T-helper 17 cell (primary cell): ENCODE data around the gene TCTA. TPM values are rescaled to one million over a fixed set of nuclear protein-coding genes. Genes with fewer than 3 reads are reported as not detected.

ENCODE experiments used
- ATAC-seq: fragments of 150-1000 bp; cut with Tn5 transposase; 2 replicates; pipeline ENCODE4 v1.10.0; 2021; ENCODE audit warnings: mild to moderate bottlenecking, moderate library complexity
- DNase-seq, 3 donors: peaks; one replicate each; pipeline versions ENCODE4 v3.0.0 to v3.0.0-alpha.2; 2020 to 2021
- H3K9me3 ChIP-seq: one replicate; pipeline ENCODE4 v1.7.0; 2013; ENCODE audit warnings: low read length, mild to moderate bottlenecking; ENCODE audit not compliant: control insufficient read depth, poor library complexity, severe bottlenecking
- H3K27ac Mint-ChIP-seq: one replicate; pipeline ENCODE4 v1.8.0; 2022; ENCODE audit warnings: mild to moderate bottlenecking, moderate library complexity, mixed read lengths
- H3K27me3 Mint-ChIP-seq: one replicate; pipeline ENCODE4 v1.8.0; 2022; ENCODE audit warnings: mixed read lengths
- H3K36me3 Mint-ChIP-seq: one replicate; pipeline ENCODE4 v1.8.0; 2022; ENCODE audit warnings: low read depth, mixed read lengths
- H3K4me1 Mint-ChIP-seq: one replicate; pipeline ENCODE4 v1.8.0; 2022; ENCODE audit warnings: mild to moderate bottlenecking, mixed read lengths
- H3K4me3 Mint-ChIP-seq: one replicate; pipeline ENCODE4 v1.8.0; 2022; ENCODE audit warnings: mild to moderate bottlenecking, moderate library complexity, mixed read lengths
- total RNA-seq, 4 donors: library from RNA in 2 of 4; stranded (reverse) in 2 of 4; gene quantifications; one replicate each; pipeline ENCODE4 v1.2.3 and lab custom pipeline; 2022 to 2026

Gene TCTA, protein sequence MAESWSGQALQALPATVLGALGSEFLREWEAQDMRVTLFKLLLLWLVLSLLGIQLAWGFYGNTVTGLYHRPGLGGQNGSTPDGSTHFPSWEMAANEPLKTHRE
- 10 to 100 TPM; 23.4 to 27.0 TPM for total RNA-seq
- total RNA-seq (lab: John Stamatoyannopoulos, UW), result 21.1 to 31.7 reads per million in 2 donors

DNA sequence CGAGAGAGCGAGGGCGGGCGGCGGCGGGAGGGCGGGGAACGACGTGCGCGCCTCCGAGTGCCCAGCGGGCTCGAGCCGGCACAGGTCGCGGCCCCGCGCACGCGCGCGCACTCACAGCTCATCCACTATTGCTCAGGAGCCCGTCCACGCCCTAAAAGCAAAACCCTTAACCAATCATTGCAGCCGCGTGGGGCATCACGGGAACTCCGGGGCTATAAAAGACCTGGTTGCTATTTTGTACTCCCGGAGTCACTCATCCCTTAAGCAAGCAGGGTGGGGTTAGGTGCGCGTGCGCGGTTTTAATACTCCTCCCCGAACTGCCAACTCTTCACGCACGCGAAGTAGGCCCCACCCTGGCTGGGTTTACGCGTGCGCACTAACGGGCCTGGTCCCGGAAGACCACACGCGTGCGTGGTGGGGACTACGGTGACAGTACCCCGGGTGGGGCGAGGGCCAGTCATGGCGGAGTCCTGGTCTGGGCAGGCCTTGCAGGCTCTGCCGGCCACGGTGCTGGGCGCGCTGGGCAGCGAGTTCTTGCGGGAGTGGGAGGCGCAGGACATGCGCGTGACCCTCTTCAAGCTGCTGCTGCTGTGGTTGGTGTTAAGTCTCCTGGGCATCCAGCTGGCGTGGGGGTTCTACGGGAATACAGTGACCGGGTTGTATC, at the start of gene TCTA, which contains the start of gene RHOA:
Gene TCTA (plus strand): TSS at position 456 of the 664 bp plus-strand sequence. CDS start 4 bp downstream, at position 460.
Gene RHOA (minus strand): TSS at position 9 of the 664 bp plus-strand sequence. CDS start 36,387 bp downstream, outside the sequence.
- Mint-ChIP-seq H3K27ac (peak within 1 kb of the TSS; percentile 99), H3K36me3 (peaks cover 2% of the 10 kb centered on the region), H3K4me1 (peaks cover 56% of the 10 kb centered on the region), H3K4me3 (peak within 1 kb of the TSS; percentile 91), H3K27me3 (no peaks in the 10 kb centered on the region)
- no peaks in the 10 kb centered on the region for H3K9me3 ChIP-seq
- peak; percentile 96 to 98 (median 98) for DNase-seq
- peak; percentile 86 for ATAC-seq

DNA sequence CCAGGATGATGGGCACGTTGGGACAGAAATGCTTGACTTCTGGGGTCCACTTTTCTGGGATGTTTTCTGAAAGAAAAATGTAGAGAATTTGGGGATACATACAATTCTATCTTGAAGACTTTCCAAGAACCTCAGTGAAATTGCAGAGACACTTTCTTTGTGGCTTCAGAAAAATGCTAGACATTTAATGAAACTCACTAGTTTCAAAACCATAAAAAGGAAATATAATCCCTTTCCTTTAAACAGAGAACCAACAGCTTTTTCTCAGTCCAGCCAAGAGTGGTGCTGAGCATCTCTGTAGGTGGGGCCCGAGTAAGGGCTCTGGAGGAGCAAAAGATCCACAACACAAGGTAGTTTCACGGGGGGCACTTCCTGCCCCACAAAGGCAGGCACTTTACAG, 49.7 kb upstream of the TCTA start:
- ATAC-seq, result no peak
- DNase-seq, result no peak
- H3K36me3 Mint-ChIP-seq, result no peaks in the 10 kb centered on the region
- no peaks in the 10 kb centered on the region for H3K9me3 ChIP-seq
- no peak overlapping the region for H3K27ac Mint-ChIP-seq
- H3K4me1 Mint-ChIP-seq, result peaks cover 11% of the 10 kb centered on the region
- no peaks in the 10 kb centered on the region for H3K27me3 Mint-ChIP-seq
- no peak overlapping the region for H3K4me3 Mint-ChIP-seq

DNA sequence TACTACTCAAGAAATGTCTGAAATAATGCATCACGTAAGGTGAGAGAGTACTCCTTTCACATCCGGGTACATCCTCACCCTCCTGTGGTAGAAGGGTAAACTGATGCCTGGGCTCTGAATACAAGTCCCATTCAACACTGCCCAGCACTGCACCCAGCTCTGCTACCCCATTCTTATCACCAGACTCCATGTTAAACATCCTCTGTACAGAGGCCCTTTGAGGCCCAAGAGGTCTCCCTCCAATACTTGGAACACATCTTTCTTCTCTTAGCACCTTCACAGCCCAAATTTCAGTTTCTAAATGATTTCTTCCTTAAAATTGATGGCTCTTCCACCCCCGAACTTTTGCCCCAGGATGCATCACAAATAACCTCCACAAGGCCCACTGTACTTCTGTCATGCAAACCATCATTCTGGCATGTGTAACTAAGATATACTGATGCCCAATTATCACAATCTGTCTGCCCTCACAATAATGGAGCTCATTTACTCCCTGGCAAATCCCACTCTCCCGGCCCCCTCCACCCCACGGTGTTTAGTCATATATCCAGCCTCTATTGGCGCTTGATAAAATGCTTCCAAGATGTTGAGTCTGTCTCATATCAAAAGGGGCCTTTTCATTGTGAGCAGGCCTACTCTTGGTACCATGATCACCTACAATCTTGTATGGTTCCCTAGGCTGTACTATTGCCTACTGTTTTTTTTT, 41.5 kb upstream of the TCTA start:
- H3K9me3 ChIP-seq, result no peaks in the 10 kb centered on the region
- Mint-ChIP-seq H3K27me3 (no peaks in the 10 kb centered on the region), H3K36me3 (no peaks in the 10 kb centered on the region), H3K4me3 (no peak overlapping the region), H3K4me1 (peaks cover 14% of the 10 kb centered on the region), H3K27ac (peak overlapping the region; percentile 9)
- DNase-seq (no peak), ATAC-seq (no peak)

DNA sequence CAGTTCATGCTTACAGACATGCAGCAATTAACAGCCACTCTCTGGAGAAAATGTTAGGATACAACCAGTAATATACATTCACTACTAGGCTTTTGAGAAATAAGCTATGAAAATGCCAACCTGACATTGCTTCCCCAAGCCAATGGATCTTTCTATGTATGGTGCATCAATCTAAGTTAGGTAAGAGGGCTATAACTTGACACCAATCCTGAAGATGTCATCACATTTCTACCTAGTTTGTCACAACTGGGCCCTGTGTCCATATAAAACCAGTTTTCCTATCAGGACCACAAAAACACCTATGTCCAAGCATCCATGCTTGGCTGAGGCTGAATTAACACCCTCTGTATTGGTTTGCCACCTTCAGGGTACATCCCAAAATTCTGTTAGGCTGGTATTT, 40.3 kb upstream of the TCTA start:
- ATAC-seq (no peak), DNase-seq (no peak)
- H3K36me3 Mint-ChIP-seq, result no peaks in the 10 kb centered on the region
- H3K4me3 Mint-ChIP-seq, result no peak overlapping the region
- H3K4me1 Mint-ChIP-seq, result peaks cover 16% of the 10 kb centered on the region
- H3K27ac Mint-ChIP-seq, result peak overlapping the region; percentile 9
- no peaks in the 10 kb centered on the region for H3K27me3 Mint-ChIP-seq
- no peaks in the 10 kb centered on the region for H3K9me3 ChIP-seq

DNA sequence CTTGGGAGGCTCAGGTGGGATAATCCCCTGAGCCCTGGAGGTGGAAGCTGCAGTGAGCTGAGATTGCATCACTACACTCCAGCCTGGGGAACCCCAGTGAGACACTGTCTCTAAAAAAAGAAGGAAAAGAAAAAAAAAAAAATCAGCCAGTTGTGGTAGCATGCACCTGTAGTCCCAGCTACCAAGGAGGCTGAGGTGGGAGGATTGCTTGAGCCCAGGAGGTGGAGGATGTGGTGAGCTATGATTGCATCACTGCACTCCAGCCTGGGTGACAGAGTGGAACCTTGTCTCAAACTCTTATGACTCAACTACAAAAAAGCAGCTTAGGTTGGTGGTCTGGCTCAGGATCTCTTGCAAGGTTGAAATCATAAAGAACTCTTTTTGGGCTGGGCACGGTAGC, 34.7 kb upstream of the TCTA start:
- peak; percentile 61 for ATAC-seq
- Mint-ChIP-seq H3K27me3 (no peaks in the 10 kb centered on the region), H3K4me3 (peak overlapping the region; percentile 41), H3K27ac (peak overlapping the region; percentile 87), H3K4me1 (peaks cover 30% of the 10 kb centered on the region), H3K36me3 (peaks cover 2% of the 10 kb centered on the region)
- H3K9me3 ChIP-seq, result no peaks in the 10 kb centered on the region
- DNase-seq, result peak in 1 of 3 donors; percentile 8

DNA sequence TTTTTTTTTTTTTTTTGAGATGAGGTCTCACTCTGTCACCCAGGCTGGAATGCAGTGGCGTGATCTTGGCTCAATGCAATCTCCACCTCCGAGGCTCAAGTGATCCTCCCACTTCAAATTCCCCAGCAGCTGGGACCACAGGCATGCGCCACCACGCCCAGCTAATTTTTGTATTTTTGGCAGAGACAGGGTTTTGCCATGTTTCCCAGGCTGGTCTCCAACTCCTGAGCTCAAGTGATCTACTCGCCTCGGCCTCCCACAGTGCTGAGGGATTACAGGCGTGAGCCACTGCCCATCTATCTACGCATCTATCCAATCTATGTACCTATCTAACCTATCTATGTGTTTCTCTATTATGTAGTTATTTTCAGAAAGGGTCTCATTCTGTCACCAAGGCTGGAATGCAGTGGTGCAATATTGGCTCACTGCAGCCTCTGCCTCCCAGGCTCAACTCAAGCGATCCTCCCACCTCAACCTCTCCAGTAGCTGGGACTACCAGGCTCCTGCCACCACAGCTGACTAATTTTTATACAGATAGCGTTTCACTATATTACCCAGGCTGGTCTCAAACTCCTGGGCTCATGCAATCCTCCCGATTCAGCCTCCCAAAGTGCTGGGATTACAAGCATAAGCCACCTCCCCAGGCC, 33.9 kb upstream of the TCTA start:
- Mint-ChIP-seq H3K27ac (peak overlapping the region; percentile 59), H3K36me3 (peaks cover 2% of the 10 kb centered on the region), H3K27me3 (no peaks in the 10 kb centered on the region), H3K4me3 (peak overlapping the region; percentile 1), H3K4me1 (peaks cover 34% of the 10 kb centered on the region)
- no peaks in the 10 kb centered on the region for H3K9me3 ChIP-seq
- DNase-seq, result no peak
- no peak for ATAC-seq

DNA sequence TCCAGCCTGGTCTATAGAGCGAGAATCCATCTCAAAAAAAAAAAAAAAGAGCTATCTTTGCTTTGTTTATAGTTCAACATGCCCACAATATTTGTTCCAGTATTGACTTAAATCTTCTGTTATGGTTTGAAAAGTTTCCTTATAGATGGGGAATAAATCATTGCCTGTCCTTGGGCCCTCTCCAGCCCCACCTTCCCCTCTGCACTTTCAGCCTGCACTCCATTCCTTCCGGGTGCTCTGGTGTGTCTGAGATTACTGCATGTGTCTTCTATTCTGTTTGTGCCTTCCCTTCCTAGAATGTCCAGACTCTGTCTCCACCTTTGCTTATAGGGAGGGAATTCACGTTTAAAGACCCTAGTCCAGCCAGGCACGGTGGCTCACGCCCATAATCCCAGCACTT, 28.8 kb upstream of the TCTA start:
- peak overlapping the region; percentile 70 for H3K27ac Mint-ChIP-seq
- H3K4me1 Mint-ChIP-seq, result peaks cover 45% of the 10 kb centered on the region
- H3K9me3 ChIP-seq, result no peaks in the 10 kb centered on the region
- DNase-seq, result no peak
- H3K27me3 Mint-ChIP-seq, result no peaks in the 10 kb centered on the region
- peaks cover 1% of the 10 kb centered on the region for H3K36me3 Mint-ChIP-seq
- peak overlapping the region; percentile 41 for H3K4me3 Mint-ChIP-seq
- no peak for ATAC-seq

DNA sequence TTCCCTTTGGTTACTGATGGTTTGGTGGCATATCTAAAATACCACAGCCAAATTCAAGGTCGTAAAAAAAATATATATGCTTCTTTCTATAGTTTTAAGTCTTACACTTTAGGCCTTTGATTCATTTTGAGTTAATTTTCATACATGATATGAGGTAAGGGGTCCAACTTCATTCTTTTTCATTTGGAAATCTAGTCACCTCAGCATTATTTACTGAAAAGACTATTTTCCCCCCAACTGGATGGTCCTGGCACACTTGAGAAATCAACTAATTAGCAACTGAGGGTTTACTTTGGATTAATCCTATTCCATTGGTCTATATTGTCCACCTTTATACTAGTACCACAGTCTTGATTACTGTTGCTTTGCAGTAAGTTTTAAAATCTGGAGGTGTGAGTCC, 26.6 kb upstream of the TCTA start:
- no peak for DNase-seq
- Mint-ChIP-seq H3K36me3 (no peaks in the 10 kb centered on the region), H3K27ac (peak overlapping the region; percentile 77), H3K4me1 (peaks cover 43% of the 10 kb centered on the region), H3K4me3 (peak overlapping the region; percentile 33), H3K27me3 (no peaks in the 10 kb centered on the region)
- ATAC-seq, result no peak
- H3K9me3 ChIP-seq, result no peaks in the 10 kb centered on the region

DNA sequence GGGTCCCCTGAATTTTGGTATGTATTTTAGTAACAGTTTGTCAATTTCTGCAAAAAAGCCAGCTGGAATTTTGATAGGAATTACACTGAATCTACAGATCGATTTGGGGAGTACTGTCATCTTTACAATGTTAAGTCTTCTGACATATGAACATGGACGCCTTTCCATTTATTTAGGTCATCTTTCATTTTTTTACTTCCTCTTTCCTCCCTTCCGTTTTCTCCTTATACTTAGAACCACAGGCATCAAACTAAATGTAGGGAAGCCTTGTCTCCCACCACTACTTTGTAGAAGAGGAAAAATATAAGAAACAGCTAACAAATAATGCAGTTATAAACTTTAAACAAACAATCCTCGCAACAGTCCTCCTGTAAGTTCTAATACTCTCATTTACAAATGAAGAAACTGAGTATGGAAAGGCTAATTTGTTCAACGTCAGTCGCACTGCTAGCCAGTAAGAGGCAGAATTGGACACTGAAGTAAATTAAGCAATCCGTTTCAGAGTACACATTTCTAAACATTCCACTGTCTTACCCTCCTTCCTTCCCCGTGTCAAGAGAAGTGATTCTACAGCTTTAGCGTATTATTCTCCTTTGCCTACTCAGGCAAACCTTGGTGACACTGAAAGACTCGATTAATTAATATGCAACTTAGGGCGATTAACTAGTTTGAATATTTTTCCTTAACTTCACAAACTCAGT, 26.0 kb upstream of the TCTA start:
- H3K4me3 Mint-ChIP-seq, result peak overlapping the region; percentile 33
- peaks cover 44% of the 10 kb centered on the region for H3K4me1 Mint-ChIP-seq
- no peak for ATAC-seq
- H3K27ac Mint-ChIP-seq, result peak overlapping the region; percentile 77
- DNase-seq, result no peak
- H3K27me3 Mint-ChIP-seq, result no peaks in the 10 kb centered on the region
- no peaks in the 10 kb centered on the region for H3K9me3 ChIP-seq
- H3K36me3 Mint-ChIP-seq, result no peaks in the 10 kb centered on the region

DNA sequence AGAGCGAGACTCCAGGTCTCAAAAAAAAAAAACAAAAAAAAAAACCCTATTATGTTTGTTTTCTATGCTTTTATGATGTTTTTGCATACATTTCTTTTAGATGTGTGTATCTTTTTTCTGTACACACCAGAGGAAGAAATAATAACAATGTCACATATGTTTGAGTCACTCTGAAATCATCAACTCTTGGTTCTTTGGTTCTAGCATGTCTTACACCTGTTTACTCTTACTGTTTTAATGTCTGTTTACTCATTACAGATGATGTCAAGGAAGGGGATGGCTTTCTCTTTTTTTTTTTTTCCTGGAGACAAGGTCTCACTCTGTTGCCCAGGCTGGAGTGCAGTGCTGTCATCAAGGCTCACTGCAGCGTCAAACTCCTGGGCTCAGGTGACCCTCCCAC, 24.5 kb upstream of the TCTA start:
- DNase-seq, result no peak
- H3K4me1 Mint-ChIP-seq, result peaks cover 43% of the 10 kb centered on the region
- peak overlapping the region; percentile 77 for H3K27ac Mint-ChIP-seq
- H3K27me3 Mint-ChIP-seq, result no peaks in the 10 kb centered on the region
- H3K36me3 Mint-ChIP-seq, result no peaks in the 10 kb centered on the region
- H3K9me3 ChIP-seq, result no peaks in the 10 kb centered on the region
- no peak overlapping the region for H3K4me3 Mint-ChIP-seq
- ATAC-seq, result no peak

DNA sequence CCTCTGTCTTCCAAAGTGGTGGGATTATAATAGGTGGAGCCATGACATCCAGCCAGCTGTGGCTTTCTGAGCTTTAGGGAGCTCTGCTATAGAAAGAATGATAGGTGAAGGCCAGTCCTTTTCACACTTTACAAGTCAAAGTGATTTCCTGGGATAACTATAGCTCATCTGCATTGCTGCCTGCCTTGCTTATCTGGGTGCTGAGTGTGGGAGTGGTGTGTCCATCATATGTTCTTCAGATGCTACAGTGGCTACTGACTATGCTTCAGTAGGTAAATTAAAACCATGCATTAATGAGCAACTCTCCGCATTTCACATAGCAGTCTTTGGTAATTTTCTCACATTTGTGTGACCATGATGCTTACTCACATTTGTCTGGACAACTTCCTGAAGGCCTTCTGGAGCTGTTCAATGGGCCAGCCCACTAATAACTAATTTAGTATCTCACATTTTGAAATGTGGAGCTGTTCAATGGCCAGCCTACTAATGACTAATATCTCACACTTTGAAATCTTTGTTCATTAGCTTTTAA, 23.9 kb upstream of the TCTA start:
- no peak for ATAC-seq
- Mint-ChIP-seq H3K27ac (peak overlapping the region; percentile 77), H3K4me1 (peaks cover 44% of the 10 kb centered on the region), H3K27me3 (no peaks in the 10 kb centered on the region), H3K36me3 (no peaks in the 10 kb centered on the region), H3K4me3 (peak overlapping the region; percentile 19)
- DNase-seq, result no peak
- no peaks in the 10 kb centered on the region for H3K9me3 ChIP-seq

DNA sequence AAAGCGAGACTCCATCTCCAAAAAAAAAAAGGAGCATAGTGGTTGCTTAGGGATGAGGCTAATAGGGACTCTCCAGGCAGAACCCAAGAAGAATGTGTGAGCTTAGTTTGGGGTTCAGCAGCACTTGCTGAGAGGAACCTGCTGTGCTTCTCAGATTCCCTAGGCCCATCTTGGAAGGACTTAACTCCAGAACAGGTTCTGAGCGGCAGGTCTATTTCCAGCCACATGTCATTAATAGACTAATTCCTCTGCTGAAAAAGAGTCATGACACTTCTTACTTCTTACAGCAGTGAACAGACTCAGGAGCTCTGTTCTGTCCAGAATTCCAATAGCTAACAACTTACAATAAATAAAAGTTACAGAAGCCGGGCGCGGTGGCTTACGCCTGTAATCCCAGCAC, 22.9 kb upstream of the TCTA start:
- Mint-ChIP-seq H3K36me3 (no peaks in the 10 kb centered on the region), H3K4me1 (peaks cover 38% of the 10 kb centered on the region), H3K27ac (peak overlapping the region; percentile 53), H3K27me3 (no peaks in the 10 kb centered on the region), H3K4me3 (no peak overlapping the region)
- no peaks in the 10 kb centered on the region for H3K9me3 ChIP-seq
- no peak for DNase-seq
- no peak for ATAC-seq
